WTC11 (cell line): ENCODE data around the gene SH3GL2. TPM values are rescaled to one million over a fixed set of nuclear protein-coding genes. Genes with fewer than 3 reads are reported as not detected.

Experiments used
- ATAC-seq: fragments of 200-7000 bp; cut with Tn5 transposase; 2 replicates; pipeline ENCODE4 v1.10.0; 2021; ENCODE audit warnings: mild to moderate bottlenecking, moderate library complexity
- CTCF ChIA-PET: fragments of 300-600 bp; sonication (Branson Sonifier 250); formaldehyde crosslinking; loops from one replicate; lab custom pipeline; 2021; ENCODE audit warnings: antibody characterized with exemption; lab: Charles Lee
- POLR2A ChIA-PET: fragments of 350-600 bp; sonication (Branson Sonifier 250); formaldehyde crosslinking; loops from one replicate; lab custom pipeline; 2021; ENCODE audit warnings: antibody characterized with exemption; lab: Charles Lee
- DNase-seq: peaks from one replicate; pipeline ENCODE4 v3.0.0; 2021; ENCODE audit warnings: low spot score
- H3K27ac Mint-ChIP-seq: 2 replicates; pipeline ENCODE4 v1.8.0; 2021; ENCODE audit warnings: mixed read lengths
- H3K27me3 Mint-ChIP-seq: 2 replicates; pipeline ENCODE4 v1.8.0; 2021; ENCODE audit warnings: low read depth, mild to moderate bottlenecking, moderate library complexity, mixed read lengths
- H3K36me3 Mint-ChIP-seq: 2 replicates; pipeline ENCODE4 v1.8.0; 2021; ENCODE audit warnings: mixed read lengths
- H3K4me1 Mint-ChIP-seq: 2 replicates; pipeline ENCODE4 v1.8.0; 2022; ENCODE audit warnings: mixed read lengths
- H3K4me3 Mint-ChIP-seq: 2 replicates; pipeline ENCODE4 v1.8.0; 2021; ENCODE audit warnings: mild to moderate bottlenecking, moderate library complexity, mixed read lengths
- H3K9me3 Mint-ChIP-seq: 2 replicates; pipeline ENCODE4 v1.8.0; 2021; ENCODE audit warnings: mixed read lengths
- AR ChIP-seq: fragments of 250-450 bp; sonication (Bioruptor Pico); IDR thresholded peaks from 2 replicates; pipeline ENCODE4 v1.9.0; 2021; ENCODE audit warnings: mild to moderate bottlenecking
- CREM ChIP-seq: sonication (generic); formaldehyde crosslinking; IDR thresholded peaks from 2 replicates; pipeline ENCODE4 v1.8.1; 2022; ENCODE audit warnings: mild to moderate bottlenecking, missing genetic modification reagents, moderate library complexity
- E2F5 ChIP-seq: sonication (generic); formaldehyde crosslinking; IDR thresholded peaks from 2 replicates; pipeline ENCODE4 v1.8.1; 2022; ENCODE audit warnings: mild to moderate bottlenecking, moderate library complexity, missing genetic modification reagents
- FOXJ3 ChIP-seq: sonication (generic); formaldehyde crosslinking; IDR thresholded peaks from 2 replicates; pipeline ENCODE4 v1.9.0; 2021; ENCODE audit warnings: missing genetic modification reagents, mild to moderate bottlenecking, borderline replicate concordance
- GRHL2 ChIP-seq: fragments of 250-450 bp; sonication (Bioruptor Pico); IDR thresholded peaks from 2 replicates; pipeline ENCODE4 v1.8.0; 2022; ENCODE audit warnings: mild to moderate bottlenecking, moderate library complexity; ENCODE audit not compliant: insufficient replicate concordance, severe bottlenecking
- JUN ChIP-seq: sonication (generic); formaldehyde crosslinking; IDR thresholded peaks from 2 replicates; pipeline ENCODE4 v1.8.0; 2023; ENCODE audit warnings: mild to moderate bottlenecking, missing genetic modification reagents
- MAX ChIP-seq: sonication (generic); formaldehyde crosslinking; IDR thresholded peaks from 2 replicates; pipeline ENCODE4 v1.8.0; 2022; ENCODE audit warnings: mild to moderate bottlenecking, missing genetic modification reagents
- MYBL2 ChIP-seq: sonication (generic); formaldehyde crosslinking; IDR thresholded peaks from 2 replicates; pipeline ENCODE4 v1.8.1; 2023; ENCODE audit warnings: mild to moderate bottlenecking, moderate library complexity, missing genetic modification reagents
- NFATC4 ChIP-seq: fragments of 250-450 bp; sonication (Bioruptor Pico); IDR thresholded peaks from 2 replicates; pipeline ENCODE4 v1.9.0; 2021; ENCODE audit warnings: mild to moderate bottlenecking
- NFE2L1 ChIP-seq: sonication (generic); formaldehyde crosslinking; IDR thresholded peaks from 2 replicates; pipeline ENCODE4 v1.8.1; 2023; ENCODE audit warnings: missing genetic modification reagents
- NR1H2 ChIP-seq: sonication (generic); formaldehyde crosslinking; IDR thresholded peaks from 2 replicates; pipeline ENCODE4 v1.9.0; 2021; ENCODE audit warnings: mild to moderate bottlenecking, moderate library complexity, missing genetic modification reagents
- PRDM15 ChIP-seq: sonication (generic); formaldehyde crosslinking; IDR thresholded peaks from 2 replicates; pipeline ENCODE4 v1.8.0; 2022; ENCODE audit warnings: missing genetic modification reagents
- RORB ChIP-seq: fragments of 250-450 bp; sonication (Bioruptor Pico); IDR thresholded peaks from 2 replicates; pipeline ENCODE4 v1.9.0; 2021; ENCODE audit warnings: mild to moderate bottlenecking
- SMAD3 ChIP-seq: sonication (generic); formaldehyde crosslinking; IDR thresholded peaks from 2 replicates; pipeline ENCODE4 v1.8.0; 2022; ENCODE audit warnings: missing genetic modification reagents, mild to moderate bottlenecking, borderline replicate concordance
- TCF7 ChIP-seq: sonication (generic); formaldehyde crosslinking; IDR thresholded peaks from 2 replicates; pipeline ENCODE4 v1.8.0; 2022; ENCODE audit warnings: mild to moderate bottlenecking, low read depth, missing genetic modification reagents, moderate library complexity
- TEAD4 ChIP-seq: sonication (generic); formaldehyde crosslinking; IDR thresholded peaks from 2 replicates; pipeline ENCODE4 v1.8.0; 2022; ENCODE audit warnings: mild to moderate bottlenecking, missing genetic modification reagents
- USF2 ChIP-seq: sonication (generic); formaldehyde crosslinking; IDR thresholded peaks from 2 replicates; pipeline ENCODE4 v1.8.1; 2023; ENCODE audit warnings: mild to moderate bottlenecking, missing genetic modification reagents, moderate library complexity
- ZNF121 ChIP-seq: sonication (generic); formaldehyde crosslinking; IDR thresholded peaks from 2 replicates; pipeline ENCODE4 v1.8.0; 2023; ENCODE audit warnings: missing genetic modification reagents
- ZNF138 ChIP-seq: sonication (generic); formaldehyde crosslinking; conservative IDR thresholded peaks from 2 replicates; pipeline ENCODE4 v1.8.1; 2022; ENCODE audit warnings: mild to moderate bottlenecking, moderate library complexity, missing genetic modification reagents
- ZNF219 ChIP-seq: sonication (generic); formaldehyde crosslinking; IDR thresholded peaks from 2 replicates; pipeline ENCODE4 v1.8.0; 2023; ENCODE audit warnings: missing genetic modification reagents, mild to moderate bottlenecking, borderline replicate concordance
- ZNF263 ChIP-seq: sonication (generic); formaldehyde crosslinking; IDR thresholded peaks from 2 replicates; pipeline ENCODE4 v1.8.1; 2022; ENCODE audit warnings: low read depth, mild to moderate bottlenecking, moderate library complexity, missing genetic modification reagents
- ZNF512 ChIP-seq: sonication (generic); formaldehyde crosslinking; IDR thresholded peaks from 2 replicates; pipeline ENCODE4 v1.8.1; 2022; ENCODE audit warnings: missing genetic modification reagents, borderline replicate concordance
- ZNF532 ChIP-seq: fragments of 250-450 bp; sonication (Bioruptor Pico); IDR thresholded peaks from 2 replicates; pipeline ENCODE4 v1.9.0; 2021; ENCODE audit warnings: mild to moderate bottlenecking, borderline replicate concordance
- total RNA-seq: library from RNA; stranded (reverse); gene quantifications from 3 replicates; pipeline ENCODE4 v1.2.3, GENCODE V29; 2021

The SH3GL2 gene
- total RNA-seq, 1 experiment from 2014 or later = 4.2 TPM

GRCh38 chr9:17580119-17580518, 1.3 kb downstream of the SH3GL2 start (continued):
- TF ChIP-seq ZNF512 (CRISPR knock-in tag) (no peak), ZNF219 (no peak), E2F5 (CRISPR knock-in tag) (no peak), RORB (no peak), TCF7 (CRISPR knock-in tag) (no peak)

- DNase-seq = no peak
- ATAC-seq = peak; percentile 71
- Mint-ChIP-seq H3K4me3 (no peak overlapping the region), H3K27ac (no peak overlapping the region), H3K9me3 (no peaks in the 10 kb centered on the region), H3K36me3 (no peaks in the 10 kb centered on the region), H3K27me3 (no peaks in the 10 kb centered on the region), H3K4me1 (peaks cover 15% of the 10 kb centered on the region)
- CTCF ChIA-PET = interaction anchor here (1.5 kb wide), 1 partner anchor 214 kb away, joined by 3 read pairs; no protein-coding TSS in a partner anchor
- TF ChIP-seq NFATC4 (no peak), AR (CRISPR knock-in tag) (no peak), USF2 (CRISPR knock-in tag) (no peak), MAX (CRISPR knock-in tag) (no peak), MYBL2 (no peak), JUN (CRISPR knock-in tag) (no peak), PRDM15 (no peak), FOXJ3 (CRISPR knock-in tag) (no peak), CREM (CRISPR knock-in tag) (no peak), TEAD4 (CRISPR knock-in tag) (no peak), ZNF121 (no peak), SMAD3 (CRISPR knock-in tag) (no peak), NFE2L1 (CRISPR knock-in tag) (no peak), ZNF532 (CRISPR knock-in tag) (no peak), GRHL2 (CRISPR knock-in tag) (no peak), ZNF138 (no peak), NR1H2 (no peak), ZNF263 (no peak)
- POLR2A ChIA-PET = no interaction called here
Observed at GRCh38 chr9:17587113-17587512, 8.2 kb downstream of the SH3GL2 start.
